ENCODE measurements around the gene NAGLU. TPM values are rescaled to one million over a fixed set of nuclear protein-coding genes. Genes with fewer than 3 reads are reported as not detected.

The NAGLU gene
- total and polyA plus RNA-seq, 2 of the 13 experiments (the other 11 are each of a cell fraction or from before 2014, with no cell fraction given): 28.2 to 40.1 TPM

DNA sequence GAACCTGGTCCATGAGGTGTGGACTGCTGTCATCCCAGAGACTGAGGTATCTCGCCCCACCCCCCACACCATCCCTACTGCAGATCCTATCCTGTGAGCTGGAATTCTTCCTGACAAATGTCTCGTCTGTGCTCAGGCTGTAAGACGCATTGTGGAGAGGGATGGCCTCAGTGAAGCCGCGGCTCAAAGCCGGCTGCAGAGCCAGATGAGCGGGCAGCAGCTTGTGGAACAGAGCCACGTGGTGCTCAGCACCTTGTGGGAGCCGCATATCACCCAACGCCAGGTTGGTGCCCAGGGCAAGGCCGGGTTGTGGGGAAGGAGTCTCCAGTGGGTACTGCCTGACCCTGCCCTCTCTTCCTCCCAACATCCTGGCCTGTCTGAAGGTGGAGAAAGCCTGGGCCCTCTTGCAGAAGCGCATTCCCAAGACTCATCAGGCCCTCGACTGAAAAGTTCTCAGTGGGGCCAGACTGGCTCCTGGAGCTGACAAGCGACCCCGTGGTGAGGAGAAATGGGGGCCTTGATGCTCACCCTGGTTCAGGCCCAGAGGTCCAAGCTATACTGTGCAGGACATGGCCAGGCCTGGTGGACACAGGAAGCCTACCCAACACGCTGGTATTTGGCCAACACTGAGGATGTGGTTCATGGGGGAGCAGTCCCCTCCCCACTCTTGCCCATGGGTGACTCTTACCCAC is 29.6 kb downstream of the NAGLU start (continued):
- no peak for TF ChIP-seq CBX1 (IDR thresholded peaks at IDR 0.05; ENCODE audit: low read depth)
- TF ChIP-seq IRF2 (CRISPR knock-in tag; IDR thresholded peaks at IDR 0.05): no peak
- no peak for TF ChIP-seq STAG1 (CRISPR knock-in tag; IDR thresholded peaks at IDR 0.05)
- no peak for TF ChIP-seq ZMYM3 (CRISPR knock-in tag; IDR thresholded peaks at IDR 0.05)
- TF ChIP-seq HNF4G (IDR thresholded peaks at IDR 0.05; ENCODE audit: borderline replicate concordance, low read depth, low read length): no peak
- TF ChIP-seq HNF4G (CRISPR knock-in tag; IDR thresholded peaks at IDR 0.05; ENCODE audit: borderline replicate concordance, low read depth): no peak
- TF ChIP-seq SP5 (CRISPR knock-in tag; IDR thresholded peaks at IDR 0.05; ENCODE audit: borderline replicate concordance, low read depth): no peak
- TF ChIP-seq, protein P1, sequence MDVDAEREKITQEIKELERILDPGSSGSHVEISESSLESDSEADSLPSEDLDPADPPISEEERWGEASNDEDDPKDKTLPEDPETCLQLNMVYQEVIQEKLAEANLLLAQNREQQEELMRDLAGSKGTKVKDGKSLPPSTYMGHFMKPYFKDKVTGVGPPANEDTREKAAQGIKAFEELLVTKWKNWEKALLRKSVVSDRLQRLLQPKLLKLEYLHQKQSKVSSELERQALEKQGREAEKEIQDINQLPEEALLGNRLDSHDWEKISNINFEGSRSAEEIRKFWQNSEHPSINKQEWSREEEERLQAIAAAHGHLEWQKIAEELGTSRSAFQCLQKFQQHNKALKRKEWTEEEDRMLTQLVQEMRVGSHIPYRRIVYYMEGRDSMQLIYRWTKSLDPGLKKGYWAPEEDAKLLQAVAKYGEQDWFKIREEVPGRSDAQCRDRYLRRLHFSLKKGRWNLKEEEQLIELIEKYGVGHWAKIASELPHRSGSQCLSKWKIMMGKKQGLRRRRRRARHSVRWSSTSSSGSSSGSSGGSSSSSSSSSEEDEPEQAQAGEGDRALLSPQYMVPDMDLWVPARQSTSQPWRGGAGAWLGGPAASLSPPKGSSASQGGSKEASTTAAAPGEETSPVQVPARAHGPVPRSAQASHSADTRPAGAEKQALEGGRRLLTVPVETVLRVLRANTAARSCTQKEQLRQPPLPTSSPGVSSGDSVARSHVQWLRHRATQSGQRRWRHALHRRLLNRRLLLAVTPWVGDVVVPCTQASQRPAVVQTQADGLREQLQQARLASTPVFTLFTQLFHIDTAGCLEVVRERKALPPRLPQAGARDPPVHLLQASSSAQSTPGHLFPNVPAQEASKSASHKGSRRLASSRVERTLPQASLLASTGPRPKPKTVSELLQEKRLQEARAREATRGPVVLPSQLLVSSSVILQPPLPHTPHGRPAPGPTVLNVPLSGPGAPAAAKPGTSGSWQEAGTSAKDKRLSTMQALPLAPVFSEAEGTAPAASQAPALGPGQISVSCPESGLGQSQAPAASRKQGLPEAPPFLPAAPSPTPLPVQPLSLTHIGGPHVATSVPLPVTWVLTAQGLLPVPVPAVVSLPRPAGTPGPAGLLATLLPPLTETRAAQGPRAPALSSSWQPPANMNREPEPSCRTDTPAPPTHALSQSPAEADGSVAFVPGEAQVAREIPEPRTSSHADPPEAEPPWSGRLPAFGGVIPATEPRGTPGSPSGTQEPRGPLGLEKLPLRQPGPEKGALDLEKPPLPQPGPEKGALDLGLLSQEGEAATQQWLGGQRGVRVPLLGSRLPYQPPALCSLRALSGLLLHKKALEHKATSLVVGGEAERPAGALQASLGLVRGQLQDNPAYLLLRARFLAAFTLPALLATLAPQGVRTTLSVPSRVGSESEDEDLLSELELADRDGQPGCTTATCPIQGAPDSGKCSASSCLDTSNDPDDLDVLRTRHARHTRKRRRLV (CRISPR knock-in tag; IDR thresholded peaks at IDR 0.05): no peak
- TF ChIP-seq EED (CRISPR knock-in tag; IDR thresholded peaks at IDR 0.05): no peak
- TF ChIP-seq RFX3 (CRISPR knock-in tag; IDR thresholded peaks at IDR 0.05): no peak
- no peak for TF ChIP-seq ZNF335 (CRISPR knock-in tag; IDR thresholded peaks at IDR 0.05)
- TF ChIP-seq ZNF431 (CRISPR knock-in tag; IDR thresholded peaks at IDR 0.05; ENCODE audit: borderline replicate concordance, low read depth): no peak
- TF ChIP-seq, protein P2, sequence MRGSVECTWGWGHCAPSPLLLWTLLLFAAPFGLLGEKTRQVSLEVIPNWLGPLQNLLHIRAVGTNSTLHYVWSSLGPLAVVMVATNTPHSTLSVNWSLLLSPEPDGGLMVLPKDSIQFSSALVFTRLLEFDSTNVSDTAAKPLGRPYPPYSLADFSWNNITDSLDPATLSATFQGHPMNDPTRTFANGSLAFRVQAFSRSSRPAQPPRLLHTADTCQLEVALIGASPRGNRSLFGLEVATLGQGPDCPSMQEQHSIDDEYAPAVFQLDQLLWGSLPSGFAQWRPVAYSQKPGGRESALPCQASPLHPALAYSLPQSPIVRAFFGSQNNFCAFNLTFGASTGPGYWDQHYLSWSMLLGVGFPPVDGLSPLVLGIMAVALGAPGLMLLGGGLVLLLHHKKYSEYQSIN (CRISPR knock-in tag; IDR thresholded peaks at IDR 0.05; ENCODE audit: borderline replicate concordance): no peak
- no peak for TF ChIP-seq ATM (IDR thresholded peaks at IDR 0.05; ENCODE audit: borderline replicate concordance)
- TF ChIP-seq ZFP41 (CRISPR knock-in tag; IDR thresholded peaks at IDR 0.05; ENCODE audit: borderline replicate concordance): 0 out of 2 replicates have a peak, but pooled peaks have one; percentile 68
- TF ChIP-seq, protein P3, sequence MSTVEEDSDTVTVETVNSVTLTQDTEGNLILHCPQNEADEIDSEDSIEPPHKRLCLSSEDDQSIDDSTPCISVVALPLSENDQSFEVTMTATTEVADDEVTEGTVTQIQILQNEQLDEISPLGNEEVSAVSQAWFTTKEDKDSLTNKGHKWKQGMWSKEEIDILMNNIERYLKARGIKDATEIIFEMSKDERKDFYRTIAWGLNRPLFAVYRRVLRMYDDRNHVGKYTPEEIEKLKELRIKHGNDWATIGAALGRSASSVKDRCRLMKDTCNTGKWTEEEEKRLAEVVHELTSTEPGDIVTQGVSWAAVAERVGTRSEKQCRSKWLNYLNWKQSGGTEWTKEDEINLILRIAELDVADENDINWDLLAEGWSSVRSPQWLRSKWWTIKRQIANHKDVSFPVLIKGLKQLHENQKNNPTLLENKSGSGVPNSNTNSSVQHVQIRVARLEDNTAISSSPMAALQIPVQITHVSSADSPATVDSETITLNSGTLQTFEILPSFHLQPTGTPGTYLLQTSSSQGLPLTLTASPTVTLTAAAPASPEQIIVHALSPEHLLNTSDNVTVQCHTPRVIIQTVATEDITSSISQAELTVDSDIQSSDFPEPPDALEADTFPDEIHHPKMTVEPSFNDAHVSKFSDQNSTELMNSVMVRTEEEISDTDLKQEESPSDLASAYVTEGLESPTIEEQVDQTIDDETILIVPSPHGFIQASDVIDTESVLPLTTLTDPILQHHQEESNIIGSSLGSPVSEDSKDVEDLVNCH (CRISPR knock-in tag; IDR thresholded peaks at IDR 0.05): no peak
- TF ChIP-seq CHD4 (IDR thresholded peaks at IDR 0.05; ENCODE audit: borderline replicate concordance, low read length): no peak
- TF ChIP-seq, protein P4, sequence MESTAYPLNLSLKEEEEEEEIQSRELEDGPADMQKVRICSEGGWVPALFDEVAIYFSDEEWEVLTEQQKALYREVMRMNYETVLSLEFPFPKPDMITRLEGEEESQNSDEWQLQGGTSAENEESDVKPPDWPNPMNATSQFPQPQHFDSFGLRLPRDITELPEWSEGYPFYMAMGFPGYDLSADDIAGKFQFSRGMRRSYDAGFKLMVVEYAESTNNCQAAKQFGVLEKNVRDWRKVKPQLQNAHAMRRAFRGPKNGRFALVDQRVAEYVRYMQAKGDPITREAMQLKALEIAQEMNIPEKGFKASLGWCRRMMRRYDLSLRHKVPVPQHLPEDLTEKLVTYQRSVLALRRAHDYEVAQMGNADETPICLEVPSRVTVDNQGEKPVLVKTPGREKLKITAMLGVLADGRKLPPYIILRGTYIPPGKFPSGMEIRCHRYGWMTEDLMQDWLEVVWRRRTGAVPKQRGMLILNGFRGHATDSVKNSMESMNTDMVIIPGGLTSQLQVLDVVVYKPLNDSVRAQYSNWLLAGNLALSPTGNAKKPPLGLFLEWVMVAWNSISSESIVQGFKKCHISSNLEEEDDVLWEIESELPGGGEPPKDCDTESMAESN (CRISPR knock-in tag; conservative IDR thresholded peaks at IDR 0.05): no peak
- TF ChIP-seq HOXA3 (CRISPR knock-in tag; IDR thresholded peaks at IDR 0.05): no peak
- TF ChIP-seq ZNF468 (CRISPR knock-in tag; IDR thresholded peaks at IDR 0.05): no peak

Measured in HepG2 (cell line).